HepG2 (cell line): ENCODE data around the gene THRAP3.

ENCODE experiments used
- JUNB ChIP-seq: sonication (generic); formaldehyde crosslinking; IDR thresholded peaks from 2 replicates; pipeline ENCODE4 v1.8.0; 2022; ENCODE audit warnings: missing genetic modification reagents, mild to moderate bottlenecking, borderline replicate concordance
- NBN ChIP-seq: fragments of 450-650 bp; conservative IDR thresholded peaks from 2 replicates; pipeline ENCODE4 v1.6.1; 2017
- POLR2AphosphoS5 ChIP-seq: IDR thresholded peaks from 2 replicates; pipeline ENCODE4 v1.6.1; 2012; ENCODE audit warnings: low read depth, low read length
- RFX5 ChIP-seq: IDR thresholded peaks from 2 replicates; pipeline ENCODE4 v1.6.1; 2011; ENCODE audit warnings: low read depth, low read length, improper control_type of control experiment
- SMC3 ChIP-seq: IDR thresholded peaks from 2 replicates; pipeline ENCODE4 v1.6.1; 2011; ENCODE audit warnings: low read length, improper control_type of control experiment
- TAF1 ChIP-seq: sonication (generic); formaldehyde crosslinking; IDR thresholded peaks from 2 replicates; pipeline ENCODE4 v1.4.0; 2020; ENCODE audit warnings: missing genetic modification reagents
- ZNF335 ChIP-seq: sonication (generic); formaldehyde crosslinking; IDR thresholded peaks from 2 replicates; pipeline ENCODE4 v1.4.0; 2020; ENCODE audit warnings: missing genetic modification reagents

DNA sequence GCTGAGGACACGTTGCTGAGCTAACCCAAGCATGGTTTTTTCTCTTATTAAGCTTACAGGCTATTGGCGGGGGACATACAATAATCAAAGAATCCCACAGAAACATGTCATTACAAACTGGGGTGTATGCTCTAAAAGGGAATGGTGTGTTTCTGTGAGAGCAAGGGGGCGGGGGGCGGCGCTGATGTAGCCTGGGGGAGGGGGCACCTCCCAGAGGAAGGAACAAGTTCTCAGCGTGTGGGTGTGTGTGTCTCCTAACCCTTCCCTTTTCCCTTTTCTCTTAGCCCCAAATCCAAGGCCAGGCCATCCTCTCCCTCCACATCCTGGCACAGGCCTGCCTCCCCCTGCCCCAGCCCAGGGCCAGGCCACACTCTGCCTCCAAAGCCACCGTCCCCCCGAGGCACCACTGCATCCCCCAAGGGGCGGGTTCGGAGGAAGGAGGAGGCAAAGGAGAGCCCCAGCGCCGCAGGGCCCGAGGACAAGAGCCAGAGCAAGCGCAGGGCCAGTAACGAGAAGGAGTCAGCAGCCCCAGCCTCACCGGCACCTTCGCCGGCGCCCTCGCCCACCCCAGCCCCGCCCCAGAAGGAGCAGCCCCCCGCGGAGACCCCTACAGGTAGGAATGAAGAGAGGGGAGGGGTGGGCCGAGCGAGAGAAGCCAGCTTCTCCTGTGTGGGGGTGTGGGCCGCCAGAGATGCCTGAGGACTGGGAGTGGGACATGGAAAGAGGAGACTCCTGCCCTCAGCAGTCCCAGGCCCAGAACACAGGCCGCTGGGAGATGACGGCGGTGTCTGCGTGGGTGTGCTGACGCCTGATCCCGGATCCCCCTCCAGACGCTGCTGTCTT lies 46.4 kb upstream of the THRAP3 start:
- TF ChIP-seq SMC3, result no peak
- TF ChIP-seq POLR2AphosphoS5, result no peak
- TF ChIP-seq TAF1, result no peak
- no peak for TF ChIP-seq NBN
- TF ChIP-seq JUNB (CRISPR knock-in tag), result no peak
- TF ChIP-seq ZNF335 (CRISPR knock-in tag), result no peak
- TF ChIP-seq RFX5, result no peak
